ACC112 (cell line): ENCODE results near the gene CCDC112.

Experiments used
- H2AFZ ChIP-seq: fragments of 200-600 bp; sonication (generic); one replicate; pipeline ENCODE4 v1.6.0; 2017; ENCODE audit warnings: antibody characterized with exemption, low read length; ENCODE audit not compliant: unreplicated experiment
- H3K27ac ChIP-seq: fragments of 200-600 bp; sonication (generic); 2 replicates; pipeline ENCODE4 v1.5.1; 2014; ENCODE audit warnings: low read depth, mild to moderate bottlenecking, antibody characterized with exemption, low read length, moderate library complexity
- H3K27me3 ChIP-seq: fragments of 200-600 bp; sonication (generic); 2 replicates; pipeline ENCODE4 v1.6.1; 2014; ENCODE audit warnings: mild to moderate bottlenecking, antibody characterized with exemption, low read length, moderate library complexity, mixed read lengths; ENCODE audit not compliant: insufficient read depth
- H3K36me3 ChIP-seq: fragments of 200-600 bp; sonication (generic); 2 replicates; pipeline ENCODE4 v1.6.1; 2016; ENCODE audit warnings: mild to moderate bottlenecking, antibody characterized with exemption, low read length, moderate library complexity, mixed read lengths; ENCODE audit not compliant: insufficient read depth
- H3K4me1 ChIP-seq: fragments of 200-600 bp; sonication (generic); one replicate; pipeline ENCODE4 v1.6.1; 2016; ENCODE audit warnings: low read length, mixed read lengths; ENCODE audit not compliant: insufficient read depth, unreplicated experiment, control insufficient read depth
- H3K4me3 ChIP-seq: fragments of 200-600 bp; sonication (generic); 2 replicates; pipeline ENCODE4 v1.5.1; 2014; ENCODE audit warnings: mild to moderate bottlenecking, low read depth, low read length
- H3K79me2 ChIP-seq: fragments of 200-600 bp; sonication (generic); one replicate; pipeline ENCODE4 v1.6.0; 2016; ENCODE audit warnings: low read length; ENCODE audit not compliant: control insufficient read depth, unreplicated experiment, insufficient read depth

CCDC112 gene, protein sequence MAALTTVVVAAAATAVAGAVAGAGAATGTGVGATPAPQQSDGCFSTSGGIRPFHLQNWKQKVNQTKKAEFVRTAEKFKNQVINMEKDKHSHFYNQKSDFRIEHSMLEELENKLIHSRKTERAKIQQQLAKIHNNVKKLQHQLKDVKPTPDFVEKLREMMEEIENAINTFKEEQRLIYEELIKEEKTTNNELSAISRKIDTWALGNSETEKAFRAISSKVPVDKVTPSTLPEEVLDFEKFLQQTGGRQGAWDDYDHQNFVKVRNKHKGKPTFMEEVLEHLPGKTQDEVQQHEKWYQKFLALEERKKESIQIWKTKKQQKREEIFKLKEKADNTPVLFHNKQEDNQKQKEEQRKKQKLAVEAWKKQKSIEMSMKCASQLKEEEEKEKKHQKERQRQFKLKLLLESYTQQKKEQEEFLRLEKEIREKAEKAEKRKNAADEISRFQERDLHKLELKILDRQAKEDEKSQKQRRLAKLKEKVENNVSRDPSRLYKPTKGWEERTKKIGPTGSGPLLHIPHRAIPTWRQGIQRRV

DNA sequence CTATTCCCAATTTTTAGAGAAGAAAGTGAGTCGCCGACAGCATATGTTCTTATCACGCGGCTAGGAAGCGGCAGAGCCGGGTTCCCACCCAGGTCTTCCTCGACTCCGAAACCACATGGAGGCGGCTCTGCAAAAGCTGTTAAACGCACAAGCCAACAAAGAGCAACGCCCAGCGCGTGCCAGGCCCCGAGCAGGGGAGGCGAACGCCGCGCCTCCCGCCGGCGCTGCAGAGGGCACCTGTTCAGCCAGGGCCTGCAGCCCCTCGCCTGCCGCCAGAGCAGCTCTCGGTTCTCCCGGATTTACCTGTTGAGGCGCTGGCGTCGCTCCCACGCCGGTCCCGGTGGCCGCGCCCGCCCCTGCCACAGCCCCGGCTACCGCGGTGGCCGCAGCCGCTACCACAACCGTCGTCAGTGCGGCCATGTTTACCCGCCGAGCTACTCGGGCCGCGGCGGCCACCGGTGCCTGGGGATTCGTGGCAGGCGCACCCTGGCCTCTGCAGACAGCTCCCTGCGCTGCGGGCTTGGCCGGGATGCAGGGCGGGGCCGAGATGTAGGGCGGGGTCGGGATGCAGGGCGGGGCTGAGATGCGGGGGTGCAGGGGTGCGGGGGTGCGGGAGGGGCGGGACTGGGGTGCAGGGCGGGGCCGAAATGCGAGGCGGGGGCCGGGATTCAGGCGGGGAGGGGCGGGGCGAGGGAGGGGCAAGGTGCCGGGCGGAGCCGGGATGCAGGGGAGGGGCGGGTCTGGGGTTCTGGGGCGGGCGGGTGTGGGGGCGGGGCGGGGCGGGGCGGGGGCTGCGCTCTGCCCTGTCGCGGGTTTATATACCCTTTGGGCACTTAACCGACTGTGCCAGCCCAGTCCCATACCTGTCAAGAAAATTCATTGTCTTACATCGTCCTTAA is at the start of gene CCDC112:
Gene CCDC112 (minus strand): TSS at position 531 of the 899 bp plus-strand sequence. CDS start 111 bp downstream, at position 420.
- Histone ChIP-seq H2AFZ (peak within 1 kb of the TSS; percentile 87), H3K79me2 (peaks cover 18% of the 10 kb centered on the region), H3K4me3 (peak within 1 kb of the TSS; percentile 83), H3K27ac (no peak within 1 kb of the TSS), H3K36me3 (no peaks in the 10 kb centered on the region), H3K27me3 (no peaks in the 10 kb centered on the region), H3K4me1 (no peaks in the 10 kb centered on the region)

DNA sequence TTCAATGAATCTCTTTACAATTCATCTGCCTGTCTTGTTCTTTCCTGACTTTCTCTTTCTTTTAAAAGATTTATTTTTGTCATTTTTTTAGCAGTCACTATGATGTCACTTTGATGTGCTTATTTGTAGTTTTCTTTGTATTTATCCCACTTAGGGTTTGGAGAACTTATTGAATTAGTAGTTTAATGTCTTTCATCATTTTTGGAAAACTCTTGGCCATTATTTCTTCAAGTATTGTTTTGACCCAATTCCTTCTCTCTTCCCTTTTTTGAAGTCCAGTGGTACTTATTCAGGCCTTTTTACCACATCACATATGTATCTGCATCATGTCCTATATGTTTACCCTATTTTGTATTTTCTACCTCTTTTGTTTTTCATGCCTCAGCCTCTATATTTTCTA is 48.9 kb upstream of the CCDC112 start:
- Histone ChIP-seq H3K4me1 (peaks cover 35% of the 10 kb centered on the region), H3K36me3 (no peaks in the 10 kb centered on the region), H3K4me3 (no peak overlapping the region), H3K27me3 (no peaks in the 10 kb centered on the region), H3K79me2 (no peaks in the 10 kb centered on the region), H2AFZ (no peak overlapping the region), H3K27ac (no peak overlapping the region)

DNA sequence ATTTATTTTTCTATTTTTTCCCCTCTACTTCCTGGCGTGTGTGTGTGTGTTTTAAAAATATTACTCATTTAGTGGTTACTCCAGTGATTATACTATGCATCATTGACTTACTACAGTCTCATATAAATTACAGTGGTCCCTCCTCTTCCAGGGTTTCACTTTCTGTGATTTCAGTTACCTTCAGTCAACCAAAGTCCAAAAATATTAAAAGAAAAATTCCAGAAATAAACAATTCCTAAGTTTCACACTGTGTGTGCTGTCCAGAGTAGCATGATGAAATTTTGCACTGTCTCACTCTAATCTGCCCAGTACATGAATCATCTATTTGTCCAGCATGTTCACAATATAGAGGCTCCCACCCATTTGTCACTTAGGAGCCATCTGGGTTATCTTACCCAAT is 47.4 kb upstream of the CCDC112 start:
- Histone ChIP-seq H3K27ac (peak overlapping the region; percentile 80), H3K27me3 (no peaks in the 10 kb centered on the region), H2AFZ (no peak overlapping the region)

DNA sequence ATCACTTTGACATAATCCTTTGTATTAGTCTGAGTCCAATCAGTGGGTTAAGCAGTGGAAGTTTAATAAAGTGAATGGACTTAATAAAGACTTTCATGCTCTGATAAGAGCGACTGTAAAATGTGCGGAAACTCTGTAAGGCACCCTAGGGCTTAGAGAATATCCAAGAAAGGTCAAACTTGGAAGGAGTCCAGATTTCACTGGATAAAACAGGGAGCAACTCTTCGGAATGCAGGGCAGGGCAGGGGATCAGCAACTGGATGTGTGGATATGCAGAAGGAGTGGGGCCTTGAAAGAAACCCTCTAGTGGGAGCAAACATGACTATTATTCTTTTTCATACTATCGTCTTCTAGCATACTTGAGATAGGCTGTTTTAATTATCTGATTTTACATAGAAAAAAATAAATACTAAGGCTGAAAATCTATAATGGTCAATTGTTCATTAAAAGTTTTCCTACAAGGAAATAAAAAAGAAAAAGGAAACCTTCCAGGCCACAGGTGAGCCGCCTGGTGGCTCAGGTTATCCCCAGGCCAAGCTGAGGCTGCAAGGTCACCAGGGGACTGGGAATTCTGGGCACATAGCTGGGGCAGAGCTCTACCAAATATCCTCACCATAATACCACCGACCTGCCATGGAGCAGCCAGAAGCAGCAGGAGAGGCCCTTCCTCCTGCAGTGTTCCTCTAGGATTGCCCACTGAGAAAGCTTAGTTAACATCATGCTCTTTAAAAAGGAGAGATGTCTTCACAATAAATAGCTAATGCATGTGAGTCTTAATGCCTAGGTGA is 46.3 kb upstream of the CCDC112 start:
- H3K79me2 ChIP-seq = no peaks in the 10 kb centered on the region
- no peaks in the 10 kb centered on the region for H3K36me3 ChIP-seq
- H3K27me3 ChIP-seq = no peaks in the 10 kb centered on the region
- H3K27ac ChIP-seq = peak overlapping the region; percentile 80
- no peak overlapping the region for H3K4me3 ChIP-seq
- H2AFZ ChIP-seq = no peak overlapping the region
- H3K4me1 ChIP-seq = peaks cover 19% of the 10 kb centered on the region

More for the DNA sequence above, 47.4 kb upstream of the CCDC112 start:
- Histone ChIP-seq H3K36me3 (no peaks in the 10 kb centered on the region), H3K79me2 (no peaks in the 10 kb centered on the region), H3K4me1 (peaks cover 25% of the 10 kb centered on the region), H3K4me3 (no peak overlapping the region; the same call in 1 of the 2 replicates)

DNA sequence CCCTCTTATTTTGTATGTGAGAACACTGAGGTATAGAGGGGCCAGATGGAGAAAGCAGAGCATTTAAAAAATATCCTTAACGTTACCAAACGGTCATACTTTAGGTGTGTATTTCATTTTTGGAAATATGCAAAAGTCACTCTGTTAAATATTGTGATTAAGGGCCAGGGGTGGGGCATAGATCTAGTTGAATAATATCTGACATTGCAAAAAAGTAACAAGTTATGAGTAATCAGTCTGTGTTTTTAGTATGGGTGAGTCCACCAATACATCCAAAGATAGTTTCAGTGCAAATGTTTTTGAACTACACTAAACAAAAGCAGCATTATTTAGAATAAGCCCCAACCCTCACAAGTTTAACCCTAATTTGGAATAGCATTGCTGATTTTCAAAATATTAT is 45.3 kb upstream of the CCDC112 start:
- no peaks in the 10 kb centered on the region for H3K27me3 ChIP-seq

DNA sequence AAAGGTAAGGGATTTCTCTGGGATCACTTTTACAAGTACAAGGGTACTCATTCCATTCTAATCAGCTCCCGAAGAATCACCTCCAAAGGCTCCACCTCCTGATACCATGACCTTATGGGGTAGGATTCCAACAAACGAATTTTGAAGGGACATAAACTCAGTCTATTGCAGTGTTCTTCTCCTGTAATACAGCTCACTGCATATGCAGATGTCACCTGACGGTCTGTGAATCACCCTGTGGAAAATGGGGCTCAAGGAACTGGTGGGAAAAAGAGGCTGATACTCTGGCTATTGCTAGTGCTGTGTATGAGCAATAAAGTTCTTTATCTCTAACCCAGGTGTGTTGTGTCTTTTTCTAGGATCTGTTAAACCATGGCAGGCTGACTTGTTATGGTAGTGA is 42.4 kb upstream of the CCDC112 start:
- Histone ChIP-seq H2AFZ (no peak overlapping the region), H3K27me3 (no peaks in the 10 kb centered on the region), H3K4me3 (no peak overlapping the region), H3K4me1 (peaks cover 12% of the 10 kb centered on the region), H3K36me3 (no peaks in the 10 kb centered on the region), H3K79me2 (no peaks in the 10 kb centered on the region), H3K27ac (no peak overlapping the region)

More for the DNA sequence above, 45.3 kb upstream of the CCDC112 start:
- Histone ChIP-seq H3K36me3 (no peaks in the 10 kb centered on the region), H3K4me1 (peaks cover 19% of the 10 kb centered on the region), H2AFZ (no peak overlapping the region), H3K4me3 (no peak overlapping the region), H3K79me2 (no peaks in the 10 kb centered on the region), H3K27ac (no peak overlapping the region)

DNA sequence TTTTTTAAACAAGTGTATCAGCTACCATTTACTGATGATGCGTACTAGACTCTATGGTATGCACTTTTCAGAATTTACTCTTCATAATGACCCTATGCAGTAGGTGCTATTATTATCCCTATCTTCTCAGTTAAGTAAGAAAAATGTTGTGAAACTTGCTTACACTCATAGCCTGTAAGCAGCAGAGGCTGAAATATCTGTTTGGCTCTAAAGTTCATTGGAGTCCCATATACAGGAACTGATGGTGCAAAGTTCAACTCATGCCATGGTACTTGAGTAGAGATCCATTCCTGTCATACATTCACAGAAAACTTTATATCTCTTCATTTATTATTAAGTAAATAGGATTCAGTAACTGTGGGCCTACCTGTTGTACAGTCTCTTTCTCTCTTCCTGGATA is 41.4 kb upstream of the CCDC112 start:
- Histone ChIP-seq H3K4me3 (no peak overlapping the region), H3K27ac (no peak overlapping the region), H3K27me3 (no peaks in the 10 kb centered on the region), H2AFZ (no peak overlapping the region), H3K79me2 (no peaks in the 10 kb centered on the region), H3K4me1 (peaks cover 6% of the 10 kb centered on the region), H3K36me3 (no peaks in the 10 kb centered on the region)

DNA sequence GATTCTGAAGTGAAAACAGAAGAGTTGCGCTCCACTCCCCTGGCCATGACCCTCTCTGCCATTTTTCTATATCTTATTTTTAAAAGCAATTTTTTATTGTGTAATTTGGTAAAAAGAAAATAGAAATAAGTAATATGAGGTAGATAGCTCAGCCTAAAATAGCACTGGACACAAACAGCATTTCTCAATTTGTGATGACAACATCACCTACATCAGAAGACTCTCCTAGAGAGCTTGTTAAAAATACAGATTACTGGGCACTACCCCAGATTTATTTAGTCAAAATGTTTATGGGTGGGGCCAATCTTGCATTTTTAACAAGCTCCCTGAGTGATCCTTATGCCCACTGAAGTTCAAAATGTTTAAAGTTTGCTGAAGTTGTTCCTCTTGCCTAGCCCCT is 40.5 kb upstream of the CCDC112 start:
- Histone ChIP-seq H3K36me3 (no peaks in the 10 kb centered on the region), H3K4me1 (peaks cover 6% of the 10 kb centered on the region), H3K4me3 (no peak overlapping the region), H3K27me3 (no peaks in the 10 kb centered on the region), H2AFZ (no peak overlapping the region), H3K27ac (no peak overlapping the region), H3K79me2 (no peaks in the 10 kb centered on the region)

DNA sequence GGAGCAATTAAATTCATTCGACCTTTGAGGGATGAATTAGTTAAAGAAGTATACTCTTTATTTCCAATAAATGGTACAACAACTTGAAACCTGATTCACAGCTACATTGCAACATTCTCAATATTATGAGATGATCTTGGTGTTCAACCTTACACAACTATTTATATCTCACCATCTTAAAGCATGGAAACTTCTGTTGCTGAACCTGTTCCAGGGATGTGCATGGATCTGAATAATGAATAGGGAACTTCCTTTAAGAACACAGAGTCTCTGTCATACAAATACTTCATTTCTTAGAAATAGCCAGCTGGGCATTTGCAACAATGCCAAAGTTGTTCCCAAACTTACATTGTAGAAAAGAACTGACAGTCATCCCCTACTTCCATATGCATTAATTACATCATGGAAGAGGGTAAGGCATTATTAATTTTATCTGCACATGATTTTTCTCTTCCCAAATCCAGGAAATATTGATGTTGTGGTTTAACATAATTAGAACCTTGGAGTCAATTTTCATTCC is 39.8 kb upstream of the CCDC112 start:
- H3K4me3 ChIP-seq = no peak overlapping the region
- H3K27ac ChIP-seq = no peak overlapping the region
- H2AFZ ChIP-seq = no peak overlapping the region
- no peaks in the 10 kb centered on the region for H3K27me3 ChIP-seq
- H3K4me1 ChIP-seq = no peaks in the 10 kb centered on the region
- no peaks in the 10 kb centered on the region for H3K79me2 ChIP-seq
- no peaks in the 10 kb centered on the region for H3K36me3 ChIP-seq

DNA sequence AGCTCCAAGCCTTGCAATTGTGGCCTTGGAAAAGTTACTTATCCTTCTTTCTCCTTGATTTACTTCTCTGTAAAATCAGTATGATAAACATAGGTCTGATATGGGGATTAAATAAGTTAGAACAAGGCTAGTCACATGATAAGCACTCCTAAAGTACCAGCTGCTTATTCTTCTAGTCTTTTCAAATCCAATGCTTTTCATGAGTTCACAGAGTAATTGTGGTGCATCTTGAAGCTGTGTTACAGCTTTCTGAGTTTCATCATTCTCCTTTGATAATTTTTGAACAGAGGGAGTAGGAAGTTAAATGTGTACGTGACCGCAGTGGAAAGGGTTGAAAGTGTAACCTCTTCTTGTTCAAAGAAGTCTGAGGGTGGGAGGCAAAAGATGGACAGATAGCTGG is 38.8 kb upstream of the CCDC112 start:
- Histone ChIP-seq H3K4me3 (no peak overlapping the region), H2AFZ (no peak overlapping the region), H3K79me2 (no peaks in the 10 kb centered on the region), H3K4me1 (no peaks in the 10 kb centered on the region), H3K27me3 (no peaks in the 10 kb centered on the region), H3K36me3 (no peaks in the 10 kb centered on the region), H3K27ac (no peak overlapping the region)
